ENCODE data around the gene SMCO2. TPM values are rescaled to one million over a fixed set of nuclear protein-coding genes. Genes with fewer than 3 reads are reported as not detected.

SMCO2 gene
- total and polyA plus RNA-seq, 2 of the 8 experiments (the other 6 are each of a cell fraction or from before 2014, with no cell fraction given) = 0.24 to 0.80 TPM

DNA sequence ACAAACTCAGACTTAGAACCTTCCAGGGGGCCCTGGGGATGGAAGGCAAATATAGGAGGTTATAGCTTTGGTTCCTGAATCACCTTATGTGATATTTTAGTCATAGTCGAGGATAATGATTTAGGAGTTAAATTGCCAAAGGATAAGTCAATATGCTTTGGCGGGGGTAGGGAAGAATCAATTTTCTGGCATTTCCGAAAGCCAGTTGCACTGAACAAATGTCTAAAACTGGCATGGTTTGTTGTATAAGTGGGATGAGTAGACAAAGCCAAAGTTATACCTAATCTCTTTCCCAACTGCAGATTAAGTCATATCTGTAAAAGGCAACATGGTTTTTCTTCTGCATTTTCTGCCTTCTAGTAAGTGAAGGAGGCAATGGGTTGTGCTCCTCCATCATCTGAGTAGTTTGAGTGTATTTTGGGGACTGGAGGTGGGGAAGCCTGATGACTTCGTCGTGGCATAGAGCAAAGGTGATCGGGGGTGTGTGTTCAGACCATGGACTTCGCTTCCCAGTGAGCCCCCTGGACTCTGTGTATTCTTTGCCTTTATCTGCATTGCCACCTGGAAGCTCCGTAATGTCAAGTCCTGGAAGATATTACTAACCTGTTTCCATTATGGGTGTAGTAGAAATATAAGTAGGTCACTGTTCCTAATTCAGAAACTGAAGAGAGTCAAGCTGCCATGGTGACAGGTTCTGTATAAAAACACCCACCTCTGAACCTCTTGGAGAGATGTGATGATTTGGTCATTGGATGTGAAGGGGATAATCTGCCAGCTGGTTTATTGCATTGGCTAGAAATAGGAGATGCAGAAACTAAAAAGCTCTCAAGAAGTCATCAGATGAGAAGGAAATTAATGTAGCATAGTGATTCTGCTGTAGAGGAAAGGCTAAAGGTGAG is 102.0 kb downstream of the SMCO2 start:
- no peak overlapping the region for H4K8ac ChIP-seq (ENCODE audit: extremely low read depth, insufficient read depth, low read length)
- H3K27ac ChIP-seq (ENCODE audit: low read depth, low read length) = no peak overlapping the region
- no peak overlapping the region for H3K18ac ChIP-seq (ENCODE audit: extremely low read depth, low read length)
- H4K91ac ChIP-seq (replicated peaks; ENCODE audit: insufficient read length, low read length) = no peak overlapping the region
- H2BK120ac ChIP-seq (replicated peaks; ENCODE audit: low read depth, low read length) = no peak overlapping the region
- H3K4me2 ChIP-seq (ENCODE audit: insufficient read depth in 1 of 2, low read depth in 2 of 2, low read length in 2 of 2) = no peak overlapping the region
- H3K4ac ChIP-seq (replicated peaks; ENCODE audit: insufficient read length, low read depth, low read length) = no peak overlapping the region
- peaks cover 2% of the 10 kb centered on the region for H3K79me1 ChIP-seq (ENCODE audit: low read depth, low read length)
- no peaks in the 10 kb centered on the region for H3K23me2 ChIP-seq (ENCODE audit: low read depth, low read length)
- FAIRE-seq (no peak), DNase-seq (ENCODE audit: low read depth in 1 of 2, low spot score in 2 of 2) (no peak)
- H3K79me2 ChIP-seq (ENCODE audit: control insufficient read depth in 1 of 2, insufficient read depth in 2 of 2, low read length in 2 of 2) = no peaks in the 10 kb centered on the region; a peak in 1 of 4 replicates
- no peak overlapping the region for H2BK5ac ChIP-seq (ENCODE audit: low read depth, low read length)
- peaks cover 0 to 7% (median 3%) of the 10 kb centered on the region in 4 experiments; a peak in 2 of 7 replicates for H3K4me1 ChIP-seq (replicated peaks in 1 of 4; ENCODE audit: control insufficient read depth in 3 of 4, insufficient read depth in 4 of 4, low read length in 3 of 4)
- H3K9me3 ChIP-seq (ENCODE audit: insufficient read depth in 2 of 2, low read depth in 1 of 2, low read length in 1 of 2) = no peaks in the 10 kb centered on the region
- no peak overlapping the region for H2AK5ac ChIP-seq (ENCODE audit: low read depth, low read length)
- no peak overlapping the region for H3K9ac ChIP-seq (replicated peaks in 1 of 4; ENCODE audit: extremely low read depth in 1 of 4, low read depth in 3 of 4, low read length in 3 of 4)
- whole genome bisulfite sequencing, 2 experiments (ENCODE audit: extremely low coverage in 1 of 2, insufficient coverage in 1 of 2, insufficient read length in 1 of 2, insufficient replicate concordance in 2 of 2, low coverage in 1 of 2, low lambda C conversion rate in 2 of 2, missing lambda C conversion rate in 1 of 2) = 87% methylated on average over 8 of the region's 8 CpGs; no CpG with 5 or more reads in 1 of the 2 experiments
- ChIA-PET POLR2A (ENCODE audit: partially characterized antibody) (no interaction called here), CTCF (ENCODE audit: partially characterized antibody) (interaction anchor here (1.1 kb wide), 1 partner anchor 7 kb away, joined by 4 read pairs; no protein-coding TSS in a partner anchor)
- TF ChIP-seq GTF2F1 (IDR thresholded peaks at IDR 0.05; ENCODE audit: borderline replicate concordance, low read depth, low read length) (no peak), EZH2 (IDR thresholded peaks at IDR 0.05; ENCODE audit: low read depth, low read length, severe bottlenecking) (no peak), SAP30 (IDR thresholded peaks at IDR 0.05; ENCODE audit: insufficient read depth, insufficient replicate concordance, low read length) (no peak), NRF1 (IDR thresholded peaks at IDR 0.05; ENCODE audit: low read depth, low read length) (no peak)
- H3K4me3 ChIP-seq (ENCODE audit: extremely low read depth in 1 of 4, insufficient read depth in 2 of 4, low read depth in 3 of 4, low read length in 4 of 4) = no peak overlapping the region
- H3K56ac ChIP-seq (replicated peaks; ENCODE audit: insufficient read length, low read depth, low read length) = no peak overlapping the region
- H2AFZ ChIP-seq (ENCODE audit: low read length) = no peak overlapping the region
- no peaks in the 10 kb centered on the region for H3K36me3 ChIP-seq (ENCODE audit: control insufficient read depth in 2 of 4, insufficient read depth in 4 of 4, low read length in 3 of 4)
- H4K5ac ChIP-seq (ENCODE audit: insufficient read length, low read depth, low read length) = no peak overlapping the region
- peaks cover 0 to 6% of the 10 kb centered on the region in 2 experiments for H4K20me1 ChIP-seq (replicated peaks in 1 of 2; ENCODE audit: control insufficient read depth in 1 of 2, insufficient read depth in 2 of 2, low read length in 2 of 2)
- no peaks in the 10 kb centered on the region for H3K27me3 ChIP-seq (replicated peaks in 1 of 4; ENCODE audit: control insufficient read depth in 3 of 4, extremely low read depth in 1 of 4, insufficient read depth in 3 of 4, low read length in 3 of 4)
- H2BK20ac ChIP-seq (ENCODE audit: low read length) = no peak overlapping the region
- no peak overlapping the region for H3K23ac ChIP-seq (ENCODE audit: insufficient read length)
- H2BK15ac ChIP-seq (ENCODE audit: low read length) = no peak overlapping the region
- H2BK12ac ChIP-seq (ENCODE audit: low read depth, low read length) = no peak overlapping the region
- H3K14ac ChIP-seq (ENCODE audit: insufficient read length) = no peak overlapping the region

All from H1 (cell line).